AG04449 (cell line): ENCODE data around the gene HSD17B1.

Source experiments
- CTCF ChIA-PET: fragments of 350-600 bp; formaldehyde crosslinking; extraction: SDS; loops from one replicate; lab custom pipeline; 2021; ENCODE audit warnings: antibody characterized with exemption; lab: Yijun Ruan, JAX
- POLR2A ChIA-PET: fragments of 400-600, 350-600 bp; formaldehyde crosslinking; extraction: SDS; loops from one replicate; lab custom pipeline; 2020; ENCODE audit warnings: antibody characterized with exemption, inconsistent platforms; lab: Yijun Ruan, JAX
- DNase-seq: peaks from one replicate; pipeline ENCODE4 v3.0.0-alpha.2; 2010; ENCODE audit warnings: low read depth, low spot score
- H3K4me3 ChIP-seq: 2 replicates; pipeline ENCODE4 v1.5.1; 2011; ENCODE audit warnings: low read depth, mild to moderate bottlenecking, control low read depth, low read length
- CTCF ChIP-seq: IDR thresholded peaks from one replicate; pipeline ENCODE4 v1.5.1; 2011; ENCODE audit warnings: mild to moderate bottlenecking, moderate library complexity, low read length, control low read depth, inconsistent platforms; ENCODE audit not compliant: insufficient read depth; ENCODE audit errors: missing control alignments

HSD17B1 gene

DNA sequence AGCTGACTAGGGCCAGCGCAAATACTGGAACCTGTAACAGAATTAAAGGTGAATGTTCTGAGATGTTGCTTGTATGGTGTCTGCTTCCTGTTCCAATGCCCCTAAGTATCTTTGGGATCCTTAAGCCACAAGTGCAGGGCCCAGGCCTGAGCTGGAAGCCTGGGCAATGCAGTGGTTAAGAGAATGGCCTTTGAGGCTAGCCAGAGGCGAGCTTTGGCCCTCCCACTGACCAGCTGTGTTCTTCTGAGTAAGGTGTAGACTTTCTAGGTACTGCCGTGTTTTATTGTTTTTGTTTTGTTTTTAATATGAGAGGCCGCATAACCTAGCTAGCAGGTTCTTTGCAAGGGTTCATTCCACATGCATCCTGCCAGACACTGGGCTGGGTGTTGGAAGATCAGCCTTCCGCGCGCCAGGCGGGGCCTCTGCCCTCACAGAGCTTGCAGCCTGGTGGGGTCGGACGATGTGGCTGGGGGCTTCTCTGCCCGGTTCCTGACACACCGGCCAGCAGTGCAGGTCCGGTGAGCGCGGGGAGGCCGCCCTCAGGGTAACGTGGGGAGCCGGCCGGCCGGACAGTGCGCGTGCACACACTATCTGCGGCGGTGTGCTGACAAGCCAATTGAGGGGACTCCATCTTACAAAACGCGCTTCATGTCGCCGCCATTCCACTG, 13.6 kb downstream of the HSD17B1 start:
- POLR2A ChIA-PET, result interaction anchor here (1.1 to 2.6 kb wide), 3 partner anchors 11 to 143 kb away, joined by 3 to 20 read pairs (median 4); partner anchors contain the start of genes CAVIN1 and PSMC3IP
- peak overlapping the region; percentile 95 for H3K4me3 ChIP-seq
- no peak for TF ChIP-seq CTCF
- CTCF ChIA-PET, result interaction anchor here (0.9 to 6.5 kb wide), 2 partner anchors 12 to 541 kb away, joined by 3 to 53 read pairs; partner anchors contain the start of gene PSMC3IP
- DNase-seq, result no peak

DNA sequence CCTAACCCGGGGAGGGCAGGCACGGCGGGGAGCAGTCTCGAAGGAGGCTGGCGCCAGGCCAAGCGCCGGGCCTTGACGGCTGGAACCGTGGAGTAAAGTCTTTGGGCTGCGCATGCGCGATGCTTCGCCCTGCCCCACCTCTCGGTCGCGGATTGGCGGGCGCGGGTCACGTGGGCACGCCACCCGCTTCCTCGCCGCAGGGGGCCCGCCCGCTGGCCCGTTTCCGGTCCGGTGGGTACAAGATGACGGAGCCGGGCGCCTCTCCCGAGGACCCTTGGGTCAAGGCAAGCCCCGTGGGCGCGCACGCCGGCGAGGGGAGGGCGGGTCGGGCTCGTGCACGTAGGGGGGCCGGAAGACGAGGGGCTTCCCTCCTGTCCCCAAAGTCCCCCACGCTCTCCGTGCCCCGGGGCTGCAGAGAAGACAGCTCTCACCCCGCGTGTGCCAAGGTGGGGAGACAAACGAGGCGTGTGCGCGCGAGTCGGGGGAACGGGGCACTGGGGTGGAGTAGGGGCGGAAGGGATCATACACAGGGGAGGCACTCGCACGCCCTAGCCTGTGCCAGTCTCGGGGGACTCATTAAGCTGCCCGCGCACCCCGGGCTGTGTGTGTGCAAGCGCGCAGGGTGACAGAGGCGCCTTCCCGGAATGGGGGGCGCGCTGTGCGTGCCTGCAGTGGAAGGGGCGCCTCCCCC, 14.3 kb downstream of the HSD17B1 start, which contains the start of gene MLX:
Gene MLX, plus strand, starts transcription at position 218 of the 691 bp plus-strand sequence. Its CDS starts 25 bp downstream, at position 243.
- POLR2A ChIA-PET, result interaction anchor here (1.5 to 2.6 kb wide), 2 partner anchors 10 to 13 kb away, joined by 4 to 20 read pairs; partner anchors contain the start of gene PSMC3IP
- no peak for TF ChIP-seq CTCF
- CTCF ChIA-PET, result interaction anchor here (1.2 to 6.5 kb wide), 2 partner anchors 11 to 255 kb away, joined by 4 to 53 read pairs; partner anchors contain the start of gene PSMC3IP
- no peak for DNase-seq
- peak within 1 kb of the TSS; percentile 95 for H3K4me3 ChIP-seq

GRCh38 chr17:42568341-42569111, 15.8 kb downstream of the HSD17B1 start:
- no peak overlapping the region; the same call in 1 of the 2 replicates for H3K4me3 ChIP-seq
- POLR2A ChIA-PET, result interaction anchor here (2.6 kb wide), 1 partner anchor 9 kb away, joined by 20 read pairs; the partner anchor contains the start of gene PSMC3IP

GRCh38 chr17:42571435-42572225, 18.9 kb downstream of the HSD17B1 start:
- POLR2A ChIA-PET, result no interaction called here
- H3K4me3 ChIP-seq, result no peak overlapping the region
- no peak for DNase-seq
- CTCF ChIA-PET, result interaction anchor here (0.9 kb wide), 1 partner anchor 252 kb away, joined by 3 read pairs; the partner anchor contains the start of gene BECN1
- no peak for TF ChIP-seq CTCF

More at GRCh38 chr17:42568341-42569111, 15.8 kb downstream of the HSD17B1 start:
- DNase-seq, result no peak
- TF ChIP-seq CTCF, result no peak
- CTCF ChIA-PET, result interaction anchor here (2.6 to 6.5 kb wide), 2 partner anchors 10 to 112 kb away, joined by 8 to 53 read pairs; partner anchors contain the start of gene PSMC3IP

- CTCF ChIA-PET, result interaction anchor here (1.2 to 1.5 kb wide), 3 partner anchors 101 to 108 kb away, joined by 3 to 5 read pairs (median 4); no protein-coding TSS in a partner anchor
- POLR2A ChIA-PET, result interaction anchor here (0.9 kb wide), 1 partner anchor 11 kb away, joined by 3 read pairs; no protein-coding TSS in a partner anchor
- DNase-seq, result no peak
- no peak for TF ChIP-seq CTCF
- no peak overlapping the region for H3K4me3 ChIP-seq
Measured at GRCh38 chr17:42573095-42573494, 20.4 kb downstream of the HSD17B1 start.
